Spinal cord (tissue), 10 donors: ENCODE data around the gene TSHZ2. TPM values are rescaled to one million over a fixed set of nuclear protein-coding genes. Genes with fewer than 3 reads are reported as not detected.

ENCODE experiments used
- DNase-seq, 6 donors: peaks; one replicate each; pipeline versions ENCODE4 v3.0.0 to v3.0.0-alpha.2; 2013 to 2015; ENCODE audit warnings: low spot score in 6 of 6, low read depth in 4 of 6
- H3K27ac ChIP-seq: one replicate; pipeline ENCODE4 v1.5.1; 2013; ENCODE audit warnings: low read depth, low read length, control low read depth
- H3K27me3 ChIP-seq: one replicate; pipeline ENCODE4 v1.6.1; 2013; ENCODE audit warnings: low read length; ENCODE audit not compliant: control insufficient read depth, insufficient read depth
- H3K36me3 ChIP-seq: one replicate; pipeline ENCODE4 v1.6.1; 2013; ENCODE audit warnings: low read length; ENCODE audit not compliant: control insufficient read depth, insufficient read depth
- H3K4me1 ChIP-seq: one replicate; pipeline ENCODE4 v1.6.1; 2013; ENCODE audit warnings: low read length; ENCODE audit not compliant: control insufficient read depth, insufficient read depth
- H3K4me3 ChIP-seq: one replicate; pipeline ENCODE4 v1.5.1; 2013; ENCODE audit warnings: low read depth, low read length, control low read depth
- H3K9me3 ChIP-seq: one replicate; pipeline ENCODE4 v1.6.1; 2013; ENCODE audit warnings: low read length; ENCODE audit not compliant: control insufficient read depth, insufficient read depth
- WGBS: methylation state at CpG from one replicate; pipeline ENCODE4 v1.1.5; 2013; ENCODE audit warnings: missing lambda C conversion rate; ENCODE audit not compliant: insufficient coverage; 5-methylcytosine and 5-hydroxymethylcytosine counted together
- polyA plus RNA-seq, 2 donors: library from polyadenylated mRNA; unstranded; fragments of 120-200 nt; gene quantifications; one replicate each; pipeline ENCODE4 v1.2.1, GENCODE V29; 2013; ENCODE audit not compliant: insufficient read length in 2 of 2
- total RNA-seq, 2 donors: library from RNA; depleted of rRNA in 1 of 2; stranded (reverse); fragments of 120-200 nt in 1 of 2; fragments of >200 nt in 1 of 2; gene quantifications; one replicate each; pipeline versions ENCODE4 v1.2.3 to v1.2.4, GENCODE V29; 2013 to 2014
- donor health status: healthy.

TSHZ2 gene
- total and polyA plus RNA-seq, 4 donors, result 11.8 to 33.0 (median 25.7) TPM

GRCh38 chr20:53047203-53047602 is 75.0 kb downstream of the TSHZ2 start:
- H3K36me3 ChIP-seq, result peaks cover 2% of the 10 kb centered on the region
- H3K27ac ChIP-seq, result no peak overlapping the region
- H3K27me3 ChIP-seq, result no peaks in the 10 kb centered on the region
- 90% methylated on average over 2 of the region's 2 CpGs for WGBS
- no peaks in the 10 kb centered on the region for H3K9me3 ChIP-seq
- no peak for DNase-seq
- H3K4me3 ChIP-seq, result no peak overlapping the region
- H3K4me1 ChIP-seq, result no peaks in the 10 kb centered on the region

DNA sequence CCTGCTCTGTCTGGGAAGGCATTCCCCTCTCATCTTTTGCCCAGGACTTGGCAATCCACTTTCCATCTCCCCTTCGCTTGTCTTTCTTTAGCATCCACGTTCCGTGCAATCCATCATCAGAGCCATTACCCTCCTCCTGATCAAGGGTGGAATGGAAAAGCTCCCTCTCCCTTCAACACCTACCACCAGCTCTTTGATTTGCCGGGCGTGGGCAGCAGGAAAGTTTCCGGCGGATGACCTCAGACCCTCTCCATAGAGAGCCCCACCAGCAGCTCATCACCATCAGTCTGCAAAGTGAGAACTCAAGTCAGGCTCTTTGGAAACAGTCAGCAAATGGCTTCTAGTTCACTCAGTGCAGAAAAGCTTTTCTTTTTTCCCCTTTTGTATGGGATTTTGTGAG is 76.2 kb downstream of the TSHZ2 start:
- H3K27me3 ChIP-seq, result no peaks in the 10 kb centered on the region
- H3K36me3 ChIP-seq, result peaks cover 2% of the 10 kb centered on the region
- H3K4me3 ChIP-seq, result no peak overlapping the region
- DNase-seq, result no peak
- no peaks in the 10 kb centered on the region for H3K9me3 ChIP-seq
- no peaks in the 10 kb centered on the region for H3K4me1 ChIP-seq
- 75% methylated on average over 3 of the region's 7 CpGs for WGBS
- H3K27ac ChIP-seq, result no peak overlapping the region

DNA sequence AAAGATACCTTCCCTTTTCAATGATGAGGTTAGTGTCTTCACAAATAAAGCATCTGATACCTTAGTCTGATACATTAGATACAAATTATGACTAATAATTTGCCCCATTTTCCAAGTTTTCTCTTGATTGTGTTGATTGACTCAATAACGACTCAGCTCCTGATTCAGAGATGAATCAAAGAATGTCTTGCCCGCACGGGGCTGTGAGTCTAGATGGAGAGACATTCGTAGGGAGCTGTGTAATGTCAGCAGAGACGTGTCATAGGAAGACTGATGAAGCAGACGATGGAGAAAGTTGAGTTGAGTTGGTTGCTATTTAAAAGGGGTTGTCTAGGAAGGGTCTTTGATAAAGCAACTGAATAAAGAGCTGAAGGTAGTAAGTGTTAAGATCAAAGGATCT is 78.2 kb downstream of the TSHZ2 start:
- DNase-seq, result no peak
- Histone ChIP-seq H3K4me3 (no peak overlapping the region), H3K27ac (no peak overlapping the region), H3K36me3 (peaks cover 2% of the 10 kb centered on the region), H3K4me1 (no peaks in the 10 kb centered on the region), H3K9me3 (no peaks in the 10 kb centered on the region), H3K27me3 (no peaks in the 10 kb centered on the region)
- WGBS, result 95% methylated on average over 6 of the region's 6 CpGs

GRCh38 chr20:53052380-53052779 is 80.2 kb downstream of the TSHZ2 start:
- WGBS, result 100% methylated on average over 1 of the region's 5 CpGs
- Histone ChIP-seq H3K27me3 (no peaks in the 10 kb centered on the region), H3K36me3 (no peaks in the 10 kb centered on the region), H3K4me3 (no peak overlapping the region), H3K9me3 (no peaks in the 10 kb centered on the region), H3K27ac (no peak overlapping the region), H3K4me1 (no peaks in the 10 kb centered on the region)
- no peak for DNase-seq

GRCh38 chr20:53053595-53053994 is 81.4 kb downstream of the TSHZ2 start:
- Histone ChIP-seq H3K4me3 (no peak overlapping the region), H3K27ac (no peak overlapping the region), H3K27me3 (no peaks in the 10 kb centered on the region), H3K36me3 (no peaks in the 10 kb centered on the region), H3K4me1 (no peaks in the 10 kb centered on the region), H3K9me3 (no peaks in the 10 kb centered on the region)
- no CpG with 5 or more reads among the region's 5 CpGs for WGBS
- DNase-seq, result no peak

DNA sequence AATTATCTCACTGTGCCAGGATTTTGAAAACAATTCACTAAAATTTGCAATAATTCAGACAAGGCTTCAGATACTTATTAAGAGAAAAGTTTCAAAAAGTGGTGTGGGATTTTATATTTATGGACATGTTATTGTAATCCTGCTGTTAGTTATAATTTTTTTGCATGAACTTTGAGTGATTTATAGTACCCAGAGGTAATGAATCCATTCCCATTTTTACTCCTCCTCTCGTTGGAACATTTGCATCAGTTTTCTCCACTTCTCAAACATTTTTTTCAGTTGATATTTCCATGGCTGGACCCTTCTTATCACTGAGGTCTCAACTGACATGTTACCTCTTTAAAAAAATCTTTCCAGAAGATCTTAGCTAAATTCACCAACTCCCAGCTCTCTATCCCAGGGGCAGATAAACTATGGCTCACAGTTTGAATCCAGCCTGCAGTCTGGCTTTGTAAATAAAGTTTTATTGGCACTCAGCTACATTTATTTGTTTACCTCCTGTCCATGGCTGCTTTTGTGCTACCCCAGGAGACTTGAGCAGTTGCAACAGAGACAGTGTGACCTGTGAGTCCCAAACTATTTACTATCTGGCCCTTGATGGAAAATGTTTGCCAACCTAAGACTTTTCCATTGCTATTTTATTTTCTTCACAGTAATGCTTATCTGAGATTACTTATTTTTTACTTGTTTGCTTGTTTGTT is 83.4 kb downstream of the TSHZ2 start:
- WGBS, result 100% methylated on average over 1 of the region's 1 CpG
- no peaks in the 10 kb centered on the region for H3K4me1 ChIP-seq
- DNase-seq, result no peak

DNA sequence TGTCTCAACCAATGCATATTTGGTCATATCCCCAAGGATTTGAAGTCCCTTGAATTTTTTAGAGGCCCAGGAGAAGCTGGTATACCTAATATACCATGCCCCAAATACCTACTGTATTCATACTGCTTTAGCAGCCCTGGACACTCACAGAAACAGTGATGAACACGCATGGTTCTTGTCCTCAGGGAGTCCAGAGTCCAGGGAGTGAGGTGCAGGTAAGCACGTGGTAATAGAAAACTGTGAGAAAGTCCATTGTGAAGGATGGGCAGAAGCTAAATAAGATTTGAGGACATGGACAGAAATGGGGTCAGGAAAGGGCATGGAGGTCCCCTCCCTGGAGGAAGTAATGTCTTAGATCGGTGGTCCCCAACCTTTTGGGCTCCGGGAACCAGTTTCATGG is 85.4 kb downstream of the TSHZ2 start:
- DNase-seq, result no peak
- no peak overlapping the region for H3K4me3 ChIP-seq
- H3K9me3 ChIP-seq, result no peaks in the 10 kb centered on the region
- 100% methylated on average over 2 of the region's 4 CpGs for WGBS
- no peaks in the 10 kb centered on the region for H3K4me1 ChIP-seq
- no peaks in the 10 kb centered on the region for H3K27me3 ChIP-seq
- no peak overlapping the region for H3K27ac ChIP-seq
- H3K36me3 ChIP-seq, result no peaks in the 10 kb centered on the region

More for the DNA sequence above, 83.4 kb downstream of the TSHZ2 start:
- Histone ChIP-seq H3K36me3 (no peaks in the 10 kb centered on the region), H3K4me3 (no peak overlapping the region), H3K27ac (no peak overlapping the region), H3K9me3 (no peaks in the 10 kb centered on the region), H3K27me3 (no peaks in the 10 kb centered on the region)

GRCh38 chr20:53059848-53060247 is 87.7 kb downstream of the TSHZ2 start:
- DNase-seq, result no peak
- WGBS, result 40% methylated on average over 1 of the region's 5 CpGs

DNA sequence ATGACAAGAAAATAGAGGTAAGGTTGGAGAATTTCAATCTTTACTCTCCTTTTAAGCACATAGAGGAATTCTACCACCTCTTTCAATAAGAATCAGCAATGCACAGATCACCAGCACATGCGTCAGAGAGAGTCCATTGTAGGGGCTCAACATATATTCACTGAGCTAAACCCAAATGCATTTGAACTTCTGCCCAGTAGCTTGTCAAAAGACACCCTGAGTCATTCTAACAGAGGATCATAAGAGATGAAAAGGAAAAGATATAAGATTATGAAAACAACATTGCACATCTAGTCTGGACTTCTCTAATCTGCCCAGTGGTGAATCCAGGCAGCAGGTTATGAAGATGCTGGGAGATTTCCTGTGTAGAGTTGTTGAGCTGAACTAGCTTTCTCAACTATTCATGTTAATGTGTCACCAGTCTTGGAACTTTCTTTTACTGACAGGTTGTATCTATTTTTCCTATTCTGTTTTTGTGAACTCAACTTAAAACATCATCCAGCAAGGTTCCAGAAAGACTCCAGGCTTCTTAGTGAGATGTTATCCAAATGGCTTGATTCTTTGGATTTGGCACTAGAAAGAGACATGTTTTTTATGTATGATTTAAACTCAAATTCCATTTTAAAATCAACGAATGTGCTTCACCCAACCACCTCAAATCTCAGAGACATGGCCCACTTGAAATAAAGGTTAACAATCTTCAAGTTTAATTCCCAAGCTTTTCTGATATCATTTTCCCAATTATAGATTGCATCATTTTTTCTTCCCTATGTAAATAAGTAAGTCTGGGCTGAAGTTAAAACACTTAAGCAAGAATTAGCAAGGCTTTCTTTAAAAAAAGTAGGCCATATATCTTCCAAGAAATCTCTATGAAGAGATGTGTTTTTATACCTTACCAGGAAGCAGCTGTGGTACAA is 89.3 kb downstream of the TSHZ2 start:
- Histone ChIP-seq H3K36me3 (no peaks in the 10 kb centered on the region), H3K9me3 (no peaks in the 10 kb centered on the region), H3K4me3 (no peak overlapping the region), H3K27ac (no peak overlapping the region), H3K4me1 (no peaks in the 10 kb centered on the region), H3K27me3 (no peaks in the 10 kb centered on the region)
- WGBS, result no CpG with 5 or more reads among the region's 2 CpGs
- no peak for DNase-seq

More at GRCh38 chr20:53059848-53060247, 87.7 kb downstream of the TSHZ2 start:
- Histone ChIP-seq H3K36me3 (no peaks in the 10 kb centered on the region), H3K4me1 (no peaks in the 10 kb centered on the region), H3K27me3 (no peaks in the 10 kb centered on the region), H3K4me3 (no peak overlapping the region), H3K9me3 (no peaks in the 10 kb centered on the region), H3K27ac (no peak overlapping the region)
